ENCODE data around the gene TEX2. TPM values are rescaled to one million over a fixed set of nuclear protein-coding genes. Genes with fewer than 3 reads are reported as not detected.

The TEX2 gene
- total and polyA plus RNA-seq, 2 donors (not counting 3 experiments of a cell fraction or from before 2014, with no cell fraction given), result 13.3 to 25.8 TPM

GRCh38 chr17:64223931-64224629 is 39.0 kb downstream of the TEX2 start:
- intact Hi-C loops (cut with micrococcal nuclease), result no loop called here
- POLR2A ChIA-PET, result no interaction called here

More at GRCh38 chr17:64223931-64224629, 39.0 kb downstream of the TEX2 start:
- Histone ChIP-seq H3K27me3 (ENCODE audit: control insufficient read depth in 2 of 2, insufficient read depth in 2 of 2, low read length in 2 of 2) (no peaks in the 10 kb centered on the region), H3K79me2 (ENCODE audit: control insufficient read depth, insufficient read depth, low read length) (no peaks in the 10 kb centered on the region), H3K4me2 (ENCODE audit: insufficient read depth, low read length) (no peak overlapping the region), H3K9me3 (replicated peaks; ENCODE audit: control insufficient read depth, insufficient read depth, low read length) (no peaks in the 10 kb centered on the region), H3K36me3 (ENCODE audit: control insufficient read depth in 2 of 2, extremely low read depth in 1 of 2, insufficient read depth in 2 of 2, low read length in 2 of 2) (no peaks in the 10 kb centered on the region), H3K4me1 (ENCODE audit: control insufficient read depth, extremely low read depth, insufficient read depth, low read length) (no peaks in the 10 kb centered on the region), H3K27ac (ENCODE audit: insufficient read depth, low read depth, low read length) (no peak overlapping the region), H3K4me3 (replicated peaks in 1 of 3; ENCODE audit: insufficient read depth in 1 of 3, low read depth in 1 of 3, low read length in 3 of 3) (no peak overlapping the region), H4K20me1 (replicated peaks; ENCODE audit: control insufficient read depth, extremely low read depth, insufficient read depth, low read length) (no peaks in the 10 kb centered on the region), H3K9me1 (replicated peaks; ENCODE audit: control insufficient read depth, extremely low read depth, insufficient read depth, low read length) (no peaks in the 10 kb centered on the region), H2AFZ (ENCODE audit: low read depth, low read length) (no peak overlapping the region), H3K9ac (replicated peaks; ENCODE audit: extremely low read depth, insufficient read depth, low read length) (no peak overlapping the region)
- CTCF ChIA-PET, result interaction anchor here (0.9 to 1.4 kb wide), 4 partner anchors 8 to 12 kb away, joined by 3 to 7 read pairs (median 3); no protein-coding TSS in a partner anchor
- BruUV-seq (replicated peaks), result no TSS peak
- TF ChIP-seq FOS (IDR thresholded peaks at IDR 0.05; ENCODE audit: borderline replicate concordance, insufficient read depth, low read length) (no peak), MYC (IDR thresholded peaks at IDR 0.05; ENCODE audit: low read depth, low read length) (no peak), MAX (IDR thresholded peaks at IDR 0.05; ENCODE audit: insufficient read depth, insufficient read length) (no peak), JUN (IDR thresholded peaks at IDR 0.05; ENCODE audit: borderline replicate concordance, insufficient read depth, insufficient read length, low read depth) (no peak), GATA2 (IDR thresholded peaks at IDR 0.05; ENCODE audit: insufficient read depth, insufficient read length, low read depth, low read length) (no peak), CTCF (IDR thresholded peaks at IDR 0.05; ENCODE audit: extremely low read depth in 1 of 2, insufficient read depth in 1 of 2, low read depth in 1 of 2, low read length in 2 of 2) (no peak), POLR2A (IDR thresholded peaks at IDR 0.05; ENCODE audit: low read depth, low read length) (no peak), EZH2 (IDR thresholded peaks at IDR 0.05; ENCODE audit: borderline replicate concordance, low read depth, low read length, severe bottlenecking) (no peak), POLR2AphosphoS5 (IDR thresholded peaks at IDR 0.05; ENCODE audit: insufficient read depth, low read depth, low read length) (no peak)
- no peak for DNase-seq (ENCODE audit: low read depth, low spot score)
- dilution Hi-C loops (cut with MboI; ENCODE audit: extremely low pct_ligation_motif_present, low sequenced_read_pairs), result no loop called here
- no peak for FAIRE-seq

Data from endothelial cell of umbilical vein (primary cell).